ENCODE measurements around the gene SMAP1. TPM values are rescaled to one million over a fixed set of nuclear protein-coding genes. Genes with fewer than 3 reads are reported as not detected.

Gene SMAP1
- polyA plus RNA-seq (2011; rRNA removed), result 23.3 and 24.6 TPM in 2 replicates
- polyA minus RNA-seq (2011; rRNA and poly(A)+ RNA removed), result 20.1 and 22.8 TPM in 2 replicates

DNA sequence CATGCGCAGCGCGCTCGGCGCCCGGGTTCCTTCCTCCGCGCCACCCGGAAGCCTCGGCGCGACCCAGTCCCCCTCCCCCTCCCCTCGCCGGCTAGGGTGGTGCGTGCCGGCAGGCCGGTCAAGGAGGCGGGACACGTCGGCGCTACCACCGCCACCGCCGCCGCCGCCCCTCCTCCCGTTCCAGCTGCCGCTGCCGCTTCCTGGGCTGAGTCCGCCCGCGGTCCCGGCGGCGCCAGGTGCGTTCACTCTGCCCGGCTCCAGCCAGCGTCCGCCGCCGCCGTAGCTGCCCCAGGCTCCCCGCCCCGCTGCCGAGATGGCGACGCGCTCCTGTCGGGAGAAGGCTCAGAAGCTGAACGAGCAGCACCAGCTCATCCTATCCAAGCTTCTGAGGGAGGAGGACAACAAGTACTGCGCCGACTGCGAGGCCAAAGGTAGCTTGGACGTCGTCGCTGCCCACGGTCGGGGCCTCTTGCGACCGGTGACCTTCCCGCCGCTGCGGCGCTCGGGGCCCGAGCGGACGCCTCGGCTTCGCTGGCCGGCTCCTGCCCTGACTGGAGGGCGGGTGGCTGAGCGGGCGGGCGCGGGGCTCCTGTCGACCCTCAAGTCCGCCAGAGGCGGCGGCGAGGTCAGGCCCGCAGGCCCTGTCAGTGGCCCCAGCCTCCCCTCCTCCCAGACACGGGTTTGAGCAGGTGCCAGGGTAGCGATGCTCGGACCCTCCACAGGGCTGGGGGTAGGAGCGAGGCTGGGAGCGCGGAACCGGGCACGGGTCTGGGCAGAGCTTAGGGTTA, at the start of gene SMAP1:
SMAP1 (plus strand) TSS at position 173 of the 788 bp plus-strand sequence; CDS start at position 314, 141 bp downstream.
- Histone ChIP-seq H3K27me3 (ENCODE audit: control insufficient read depth, insufficient read depth, low read length) (no peaks in the 10 kb centered on the region), H3K36me3 (ENCODE audit: control insufficient read depth, insufficient read depth, low read length) (no peaks in the 10 kb centered on the region), H3K4me3 (ENCODE audit: low read depth, low read length) (peak within 1 kb of the TSS; percentile 99)
- TF ChIP-seq, protein P1, sequence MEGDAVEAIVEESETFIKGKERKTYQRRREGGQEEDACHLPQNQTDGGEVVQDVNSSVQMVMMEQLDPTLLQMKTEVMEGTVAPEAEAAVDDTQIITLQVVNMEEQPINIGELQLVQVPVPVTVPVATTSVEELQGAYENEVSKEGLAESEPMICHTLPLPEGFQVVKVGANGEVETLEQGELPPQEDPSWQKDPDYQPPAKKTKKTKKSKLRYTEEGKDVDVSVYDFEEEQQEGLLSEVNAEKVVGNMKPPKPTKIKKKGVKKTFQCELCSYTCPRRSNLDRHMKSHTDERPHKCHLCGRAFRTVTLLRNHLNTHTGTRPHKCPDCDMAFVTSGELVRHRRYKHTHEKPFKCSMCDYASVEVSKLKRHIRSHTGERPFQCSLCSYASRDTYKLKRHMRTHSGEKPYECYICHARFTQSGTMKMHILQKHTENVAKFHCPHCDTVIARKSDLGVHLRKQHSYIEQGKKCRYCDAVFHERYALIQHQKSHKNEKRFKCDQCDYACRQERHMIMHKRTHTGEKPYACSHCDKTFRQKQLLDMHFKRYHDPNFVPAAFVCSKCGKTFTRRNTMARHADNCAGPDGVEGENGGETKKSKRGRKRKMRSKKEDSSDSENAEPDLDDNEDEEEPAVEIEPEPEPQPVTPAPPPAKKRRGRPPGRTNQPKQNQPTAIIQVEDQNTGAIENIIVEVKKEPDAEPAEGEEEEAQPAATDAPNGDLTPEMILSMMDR (IDR thresholded peaks at IDR 0.05; ENCODE audit: insufficient read depth, low read depth, low read length), result no peak
- ChIA-PET CTCF (interaction anchor here (0.9 to 2.8 kb wide), 2 partner anchors 9 to 18 kb away, joined by 3 to 18 read pairs; no protein-coding TSS in a partner anchor), POLR2A (interaction anchor here (0.6 kb wide), 1 partner anchor 190 kb away, joined by 5 read pairs; no protein-coding TSS in a partner anchor)
- peak; percentile 45 for DNase-seq (ENCODE audit: low read depth)

DNA sequence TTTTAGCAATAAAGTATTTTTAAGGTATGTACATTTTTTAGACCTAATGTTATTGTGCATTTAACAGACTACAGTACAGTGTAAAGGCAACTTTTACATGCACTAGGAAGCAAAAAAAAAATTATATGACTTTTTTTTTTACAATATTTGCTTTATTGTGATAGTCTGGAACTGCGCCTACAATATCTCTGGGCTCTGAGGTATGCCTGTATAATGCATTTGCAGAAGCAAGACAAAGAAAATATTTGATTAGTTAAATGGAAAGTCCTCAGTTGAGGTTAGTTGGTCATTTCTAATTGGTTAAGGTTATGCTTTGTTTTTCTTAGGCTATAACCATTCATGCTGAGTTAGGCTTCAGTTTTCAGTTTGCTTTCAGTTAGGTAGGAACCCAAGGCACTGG, 46.9 kb upstream of the SMAP1 start:
- no peaks in the 10 kb centered on the region for H3K27me3 ChIP-seq (ENCODE audit: control insufficient read depth, insufficient read depth, low read length)
- ChIA-PET POLR2A (no interaction called here), CTCF (no interaction called here)
- DNase-seq (ENCODE audit: low read depth), result no peak
- H3K36me3 ChIP-seq (ENCODE audit: control insufficient read depth, insufficient read depth, low read length), result no peaks in the 10 kb centered on the region
- no peak overlapping the region for H3K4me3 ChIP-seq (ENCODE audit: low read depth, low read length)
- TF ChIP-seq, protein P1 (IDR thresholded peaks at IDR 0.05; ENCODE audit: insufficient read depth, low read depth, low read length), result no peak

DNA sequence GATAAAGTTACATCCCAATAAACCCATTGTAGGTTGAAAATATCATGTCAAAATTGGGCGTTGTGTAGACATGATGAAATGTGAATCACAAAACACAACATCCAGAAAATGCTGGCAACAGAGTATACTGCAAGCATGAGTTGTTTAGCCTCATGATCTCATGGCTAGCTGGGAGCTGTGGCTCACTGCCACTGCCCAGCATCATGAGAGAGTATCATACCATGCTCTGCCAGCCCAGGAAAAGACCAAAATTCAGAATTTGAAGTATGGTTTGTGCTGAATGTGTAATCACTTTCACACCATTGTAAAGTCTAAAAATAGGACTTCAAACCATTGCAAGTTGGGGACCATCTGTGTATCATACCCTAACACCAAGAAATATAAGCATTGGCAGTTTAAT, 45.2 kb upstream of the SMAP1 start:
- ChIA-PET POLR2A (no interaction called here), CTCF (no interaction called here)
- H3K4me3 ChIP-seq (ENCODE audit: low read depth, low read length), result no peak overlapping the region
- TF ChIP-seq, protein P1 (IDR thresholded peaks at IDR 0.05; ENCODE audit: insufficient read depth, low read depth, low read length), result no peak
- no peak for DNase-seq (ENCODE audit: low read depth)
- no peaks in the 10 kb centered on the region for H3K27me3 ChIP-seq (ENCODE audit: control insufficient read depth, insufficient read depth, low read length)
- no peaks in the 10 kb centered on the region for H3K36me3 ChIP-seq (ENCODE audit: control insufficient read depth, insufficient read depth, low read length)

DNA sequence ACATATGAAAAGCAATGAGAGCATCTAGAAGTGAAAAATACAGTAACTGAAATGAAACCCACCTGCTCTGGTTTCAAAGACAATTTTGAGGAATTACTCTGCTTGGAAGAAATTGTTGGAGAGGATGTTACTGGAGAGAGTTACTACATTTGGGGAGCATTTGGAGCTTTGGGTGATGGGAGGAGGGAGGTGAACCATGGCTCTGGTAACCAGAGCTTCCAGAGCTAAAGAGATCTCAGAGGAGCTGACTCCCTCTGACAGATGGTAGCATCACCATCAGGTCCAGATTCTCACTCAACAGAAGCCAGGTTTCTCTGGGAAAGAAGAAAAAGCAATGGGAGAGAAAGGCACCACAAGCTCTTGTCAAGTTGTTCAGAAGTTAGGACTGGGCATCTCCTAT, 42.2 kb upstream of the SMAP1 start:
- Histone ChIP-seq H3K36me3 (ENCODE audit: control insufficient read depth, insufficient read depth, low read length) (no peaks in the 10 kb centered on the region), H3K27me3 (ENCODE audit: control insufficient read depth, insufficient read depth, low read length) (no peaks in the 10 kb centered on the region), H3K4me3 (ENCODE audit: low read depth, low read length) (no peak overlapping the region)
- CTCF ChIA-PET, result no interaction called here
- POLR2A ChIA-PET, result no interaction called here
- TF ChIP-seq, protein P1 (IDR thresholded peaks at IDR 0.05; ENCODE audit: insufficient read depth, low read depth, low read length), result no peak
- no peak for DNase-seq (ENCODE audit: low read depth)

DNA sequence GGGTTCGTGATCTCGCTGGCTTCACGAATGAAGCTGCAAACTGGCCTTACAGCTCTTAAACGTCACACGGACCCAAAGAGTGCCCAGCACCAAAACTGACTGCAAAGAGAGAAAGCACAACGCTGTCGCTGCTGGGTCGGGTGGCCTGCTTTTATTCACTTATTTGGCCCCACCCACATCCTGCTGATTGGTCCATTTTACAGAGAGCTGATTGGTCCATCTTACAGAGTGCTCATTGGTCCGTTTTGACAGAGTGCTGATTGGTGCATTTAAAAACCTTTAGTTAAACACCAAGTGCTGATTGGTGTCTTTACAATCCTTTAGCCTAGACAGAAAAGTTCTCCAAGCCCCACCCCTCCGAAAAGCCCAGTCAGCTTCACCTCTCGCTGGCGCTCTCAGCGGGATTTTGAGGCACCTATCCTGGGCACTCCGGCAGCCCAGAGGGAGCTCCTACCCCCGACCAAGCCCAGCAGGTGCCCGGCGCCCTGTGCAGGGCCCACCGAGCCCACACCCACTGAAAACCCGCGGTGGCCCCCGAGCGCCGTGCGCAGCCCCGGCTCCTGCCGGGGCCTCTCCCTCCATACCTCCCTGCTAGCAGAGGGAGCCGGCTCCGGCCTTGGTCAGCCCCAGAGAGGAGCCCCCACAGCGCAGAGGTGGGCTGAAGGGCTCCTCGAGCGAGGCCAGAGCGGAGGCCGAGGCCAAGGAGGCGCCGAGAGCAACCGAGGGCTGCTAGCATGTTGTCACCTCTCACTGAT, 40.0 kb upstream of the SMAP1 start:
- no peak overlapping the region for H3K4me3 ChIP-seq (ENCODE audit: low read depth, low read length)
- no peaks in the 10 kb centered on the region for H3K36me3 ChIP-seq (ENCODE audit: control insufficient read depth, insufficient read depth, low read length)
- CTCF ChIA-PET, result no interaction called here
- TF ChIP-seq, protein P1 (IDR thresholded peaks at IDR 0.05; ENCODE audit: insufficient read depth, low read depth, low read length), result no peak
- POLR2A ChIA-PET, result no interaction called here
- H3K27me3 ChIP-seq (ENCODE audit: control insufficient read depth, insufficient read depth, low read length), result no peaks in the 10 kb centered on the region
- DNase-seq (ENCODE audit: low read depth), result no peak

Measured in BJ (cell line).